ENCODE data around the gene TRAPPC14. TPM values are rescaled to one million over a fixed set of nuclear protein-coding genes. Genes with fewer than 3 reads are reported as not detected.

Gene TRAPPC14
- total and polyA plus RNA-seq, 10 of the 15 experiments (the other 5 are each of a cell fraction or from before 2014, with no cell fraction given) = 0.21 to 24.7 (median 7.5) TPM

GRCh38 chr7:100191775-100192174 lies 33.3 kb upstream of the TRAPPC14 start (continued):
- no peak for TF ChIP-seq ETV6 (conservative IDR thresholded peaks at IDR 0.05 in 1 of 2, IDR thresholded peaks at IDR 0.05 in 1 of 2; ENCODE audit: borderline replicate concordance in 1 of 2, low read depth in 1 of 2)
- no peak for TF ChIP-seq PBX3 (IDR thresholded peaks at IDR 0.05; ENCODE audit: insufficient replicate concordance, low read depth, low read length)
- no peak for TF ChIP-seq SMAD5 (IDR thresholded peaks at IDR 0.05; ENCODE audit: low read depth)
- TF ChIP-seq PML (IDR thresholded peaks at IDR 0.05; ENCODE audit: low read length) = no peak
- no peak for TF ChIP-seq ZNF217 (IDR thresholded peaks at IDR 0.05)
- TF ChIP-seq EGR1 (IDR thresholded peaks at IDR 0.05; ENCODE audit: borderline replicate concordance in 1 of 2, low read depth in 2 of 2, low read length in 2 of 2) = no peak
- TF ChIP-seq RB1 (IDR thresholded peaks at IDR 0.05; ENCODE audit: borderline replicate concordance) = no peak
- TF ChIP-seq CHD4 (IDR thresholded peaks at IDR 0.05) = no peak
- no peak for TF ChIP-seq SUPT20H (IDR thresholded peaks at IDR 0.05; ENCODE audit: borderline replicate concordance, control insufficient read depth, low read depth, low read length)
- TF ChIP-seq ASH2L (IDR thresholded peaks at IDR 0.05; ENCODE audit: borderline replicate concordance, low read depth) = no peak

- no TSS peak for BruUV-seq (replicated peaks)
- Histone ChIP-seq H3K36me3 (ENCODE audit: control insufficient read depth in 2 of 2, insufficient read depth in 2 of 2, low read length in 1 of 2) (no peaks in the 10 kb centered on the region), H3K27me3 (replicated peaks in 1 of 2; ENCODE audit: control insufficient read depth in 2 of 2, insufficient read depth in 2 of 2, low read length in 1 of 2) (no peaks in the 10 kb centered on the region), H3K9me3 (replicated peaks; ENCODE audit: control insufficient read depth, insufficient read depth, low read length) (no peaks in the 10 kb centered on the region), H4K20me1 (ENCODE audit: control insufficient read depth, insufficient read depth) (no peaks in the 10 kb centered on the region), H3K9ac (ENCODE audit: control insufficient read depth, insufficient read depth, low read length) (no peak overlapping the region), H2AFZ (ENCODE audit: control insufficient read depth, low read depth, low read length) (peak overlapping the region; percentile 55; the same call in 1 of the 2 replicates), H3K79me2 (ENCODE audit: control insufficient read depth, insufficient read depth, low read length) (no peaks in the 10 kb centered on the region), H3K4me2 (ENCODE audit: control insufficient read depth, insufficient read depth) (no peak overlapping the region), H3K4me3 (no peak overlapping the region), H3K4me1 (ENCODE audit: control insufficient read depth, insufficient read depth, low read length) (peaks cover 29% of the 10 kb centered on the region), H3K27ac (ENCODE audit: control insufficient read depth, insufficient read depth) (no peak overlapping the region)
- in situ Hi-C loops (cut with MboI) (no loop called here), intact Hi-C loops (cut with micrococcal nuclease; ENCODE audit: unreplicated experiment) (loop anchor here (2.0 kb wide), 1 partner anchor 29 kb away; the partner anchor contains the start of gene PVRIG)
- 1% methylated on average over 4 of the region's 4 CpGs for WGBS (ENCODE audit: insufficient coverage, insufficient replicate concordance, low lambda C conversion rate, missing lambda C conversion rate)
- FAIRE-seq (peak; percentile 89), ATAC-seq (peak; percentile 83), DNase-seq (ENCODE audit: low read depth, low spot score) (no peak)
- POLR2A ChIA-PET = interaction anchor here (0.6 to 1.5 kb wide), 11 partner anchors 10 to 43 kb away, joined by 3 to 9 read pairs (median 4); no protein-coding TSS in a partner anchor
- CTCF ChIA-PET = interaction anchor here (0.6 to 3.9 kb wide), 27 partner anchors 9 to 217 kb away, joined by 3 to 113 read pairs (median 6); partner anchors contain the start of genes GAL3ST4, GPC2, LAMTOR4 and PVRIG
- RAD21 ChIA-PET (ENCODE audit: unreplicated experiment) = interaction anchor here (0.7 to 2.6 kb wide), 20 partner anchors 9 to 217 kb away, joined by 3 to 35 read pairs (median 6); partner anchors contain the start of genes GPC2, LAMTOR4, MBLAC1 and STAG3
- SMC1A ChIA-PET (ENCODE audit: uncharacterized antibody, unreplicated experiment) = interaction anchor here (0.8 to 3.9 kb wide), 12 partner anchors 8 to 217 kb away, joined by 3 to 140 read pairs (median 6); partner anchors contain the start of genes STAG3 and TRAPPC14
- no peak for TF ChIP-seq NFYA (IDR thresholded peaks at IDR 0.05; ENCODE audit: borderline replicate concordance, low read depth, low read length)
- TF ChIP-seq USF2 (IDR thresholded peaks at IDR 0.05; ENCODE audit: borderline replicate concordance, low read depth, low read length) = no peak
- TF ChIP-seq SIX5 (IDR thresholded peaks at IDR 0.05; ENCODE audit: low read depth, low read length, severe bottlenecking) = no peak
- no peak for TF ChIP-seq CBX3 (IDR thresholded peaks at IDR 0.05; ENCODE audit: borderline replicate concordance, low read depth)
- TF ChIP-seq REST (IDR thresholded peaks at IDR 0.05; ENCODE audit: low read depth, low read length) = no peak
- no peak for TF ChIP-seq TCF3 (IDR thresholded peaks at IDR 0.05; ENCODE audit: borderline replicate concordance, insufficient read depth, low read depth, low read length)
Measured at GRCh38 chr7:100190048-100190711, 31.7 kb upstream of the TRAPPC14 start.

All from GM12878 (cell line).